Activated gamma-delta T cell treated with anti-CD3 and anti-CD28 coated beads, Interleukin-2, amount 50 U/mL, for 16 hours (primary cell): ENCODE measurements around the gene FOXN1.

ENCODE experiments used
- DNase-seq: peaks from one replicate; pipeline ENCODE4 v3.0.0-alpha.2; 2020; ENCODE audit warnings: low read depth

FOXN1 gene

GRCh38 chr17:28477928-28478327 is 28.2 kb upstream of the FOXN1 start:
- DNase-seq = no peak

- DNase-seq = no peak
Measured at GRCh38 chr17:28478712-28479615, 27.2 kb upstream of the FOXN1 start.

GRCh38 chr17:28480278-28480677 is 25.9 kb upstream of the FOXN1 start:
- no peak for DNase-seq

- no peak for DNase-seq
Measured at GRCh38 chr17:28480799-28481571, 25.2 kb upstream of the FOXN1 start.

- no peak for DNase-seq
Measured at GRCh38 chr17:28482551-28483199, 23.5 kb upstream of the FOXN1 start.

GRCh38 chr17:28484296-28484695 is 21.9 kb upstream of the FOXN1 start:
- DNase-seq = no peak

GRCh38 chr17:28485049-28485448 is 21.1 kb upstream of the FOXN1 start:
- DNase-seq = no peak

GRCh38 chr17:28487881-28488532 is 18.1 kb upstream of the FOXN1 start:
- no peak for DNase-seq

- no peak for DNase-seq
Measured at GRCh38 chr17:28488533-28489276, 17.4 kb upstream of the FOXN1 start.

- no peak for DNase-seq
Measured at GRCh38 chr17:28491286-28491685, 14.9 kb upstream of the FOXN1 start.

- no peak for DNase-seq
Measured at GRCh38 chr17:28491860-28492259, 14.3 kb upstream of the FOXN1 start.

- DNase-seq = no peak
Measured at GRCh38 chr17:28492352-28493310, 13.5 kb upstream of the FOXN1 start.

GRCh38 chr17:28493460-28493859 is 12.7 kb upstream of the FOXN1 start:
- no peak for DNase-seq

- peak; percentile 65 for DNase-seq
Measured at GRCh38 chr17:28494445-28495188, 11.5 kb upstream of the FOXN1 start.

GRCh38 chr17:28495635-28496034 is 10.5 kb upstream of the FOXN1 start:
- no peak for DNase-seq

GRCh38 chr17:28497931-28498330 is 8.2 kb upstream of the FOXN1 start:
- no peak for DNase-seq

- DNase-seq = no peak
Measured at GRCh38 chr17:28498652-28499363, 7.3 kb upstream of the FOXN1 start.

GRCh38 chr17:28499364-28499664 is 6.8 kb upstream of the FOXN1 start:
- DNase-seq = no peak
